NOMO-1 (cell line): ENCODE data around the gene CLDN12.

Experiments used
- DNase-seq, 2 experiments: peaks; one replicate each; lab custom pipeline; 2025; ENCODE audit not compliant: unreplicated experiment in 2 of 2; lab: John Stamatoyannopoulos, UW

CLDN12 gene

GRCh38 chr7:90403174-90404113 lies at the start of gene CLDN12:
CLDN12 (plus strand) TSS chr7:90403461; CDS start chr7:90412677, 9,216 bp downstream.
- DNase-seq: peak; percentile 100

DNA sequence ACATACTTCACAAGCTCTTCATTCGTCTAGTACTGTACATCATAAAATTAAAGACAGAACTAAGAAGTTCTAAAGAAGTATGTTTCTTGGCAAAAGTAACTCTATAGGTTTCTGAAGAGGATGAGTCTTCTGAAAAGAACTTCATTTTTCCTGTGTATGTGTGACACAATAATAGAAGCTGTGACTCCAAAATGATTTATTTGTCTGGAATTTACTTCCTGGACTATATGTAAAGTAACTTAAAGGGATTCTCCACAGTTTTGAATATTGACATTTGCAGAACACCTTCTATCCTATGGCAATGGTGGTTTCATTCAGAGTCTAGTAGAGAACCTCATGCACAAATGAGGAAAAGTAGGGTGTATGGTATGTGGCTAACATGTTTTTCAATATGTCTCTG lies 19.8 kb upstream of the CLDN12 start:
- DNase-seq: no peak

- DNase-seq: no peak
These were observed 19.4 kb upstream of the CLDN12 start for GRCh38 chr7:90383861-90384260.

DNA sequence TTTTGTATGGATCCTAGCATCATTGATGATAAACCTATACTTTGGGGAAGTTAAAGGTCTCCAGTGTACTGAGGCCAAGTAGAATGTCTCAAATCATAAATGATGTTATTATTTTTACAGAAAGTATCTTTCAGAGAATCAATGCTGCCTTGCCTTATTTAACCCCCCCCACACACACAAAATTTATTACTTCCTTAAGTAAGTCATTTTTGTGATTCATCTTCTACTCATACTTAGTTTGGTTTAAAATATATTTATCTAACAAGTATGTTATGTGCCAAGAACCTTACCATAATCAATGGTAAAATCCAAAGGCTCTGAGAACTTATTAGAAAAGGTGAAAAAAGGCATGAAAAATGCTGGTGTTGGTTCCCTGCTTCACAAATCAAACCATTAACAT lies 18.8 kb upstream of the CLDN12 start:
- DNase-seq: no peak

- no peak for DNase-seq
These were observed 15.6 kb upstream of the CLDN12 start for GRCh38 chr7:90387470-90388240.

DNA sequence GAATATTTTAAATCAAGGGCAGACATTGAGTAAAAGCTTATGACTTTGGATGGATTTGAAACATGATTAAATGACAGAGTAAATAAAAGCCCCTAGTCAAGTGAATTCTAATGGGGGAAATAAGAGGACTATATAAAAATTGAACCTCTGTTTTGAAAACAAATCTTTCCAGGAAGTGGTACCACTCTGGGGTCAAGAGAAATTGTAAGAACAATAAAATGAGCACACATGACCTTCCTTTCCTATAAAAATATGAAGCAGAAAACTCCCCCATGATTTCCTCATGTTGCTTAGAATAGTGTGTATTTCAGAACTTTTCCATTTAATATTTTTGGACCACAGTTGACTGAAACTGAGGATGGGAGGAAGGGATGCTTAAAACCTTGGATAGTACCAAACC lies 12.3 kb upstream of the CLDN12 start:
- DNase-seq: no peak

GRCh38 chr7:90391488-90391887 lies 11.8 kb upstream of the CLDN12 start:
- no peak for DNase-seq

GRCh38 chr7:90396420-90396819 lies 6.8 kb upstream of the CLDN12 start:
- no peak for DNase-seq

DNA sequence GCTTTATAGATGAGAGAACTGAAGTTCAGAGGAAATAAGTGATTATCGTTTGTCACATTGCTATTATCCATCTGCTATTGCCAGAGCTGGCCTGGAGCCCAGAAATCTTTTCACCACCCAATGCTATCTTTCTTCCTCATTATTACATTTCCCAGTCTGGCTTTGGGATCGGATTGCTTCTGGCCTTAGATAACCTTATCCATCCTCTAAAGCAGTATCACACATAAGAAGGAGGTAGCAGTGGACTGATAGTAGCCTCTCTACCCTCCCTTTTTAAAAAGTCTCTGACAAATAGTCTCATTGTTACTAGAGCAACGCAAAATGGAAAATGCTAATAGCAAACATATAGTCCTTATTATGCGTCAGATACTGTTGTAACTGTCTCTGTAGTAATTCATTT lies 1.3 kb upstream of the CLDN12 start:
- no peak for DNase-seq

GRCh38 chr7:90402785-90403173 lies 482 bp upstream of the CLDN12 start:
- DNase-seq: no peak

DNA sequence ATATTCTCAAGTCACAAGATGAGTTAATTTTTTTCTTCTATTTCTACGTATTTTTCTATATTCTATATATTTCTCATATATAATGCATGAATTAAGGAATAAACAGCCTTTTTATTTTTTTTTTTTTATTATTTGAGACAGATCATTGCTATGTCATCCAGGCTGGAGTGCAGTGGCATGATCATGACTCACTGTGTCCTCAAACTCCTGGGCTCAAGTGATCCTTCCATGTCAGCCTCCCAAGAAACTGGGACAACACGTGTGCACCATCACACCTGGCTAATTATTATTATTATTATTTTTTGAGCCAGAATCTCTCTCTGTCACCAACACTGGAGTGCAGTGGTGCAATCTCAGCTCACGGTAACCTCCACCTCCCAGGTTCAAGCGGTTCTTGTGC lies 1.5 kb downstream of the CLDN12 start:
- no peak for DNase-seq

DNA sequence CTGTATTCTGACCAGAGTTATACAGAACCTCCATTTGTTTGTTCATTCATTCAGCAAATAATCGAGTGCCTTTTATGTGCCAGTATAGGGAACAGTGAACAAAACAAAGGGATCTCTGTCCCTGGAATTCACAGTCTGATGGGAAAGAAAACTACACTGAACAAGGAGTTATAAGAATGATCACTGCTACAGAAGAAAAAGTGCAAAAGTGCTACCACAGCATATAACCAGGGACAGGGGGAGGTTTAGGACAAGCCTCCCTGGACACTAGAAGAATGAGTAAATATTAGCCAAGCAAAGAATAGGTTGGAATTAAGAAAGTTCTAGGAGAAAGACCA lies 4.2 kb downstream of the CLDN12 start:
- DNase-seq: no peak

GRCh38 chr7:90408142-90408541 lies 4.9 kb downstream of the CLDN12 start:
- no peak for DNase-seq

DNA sequence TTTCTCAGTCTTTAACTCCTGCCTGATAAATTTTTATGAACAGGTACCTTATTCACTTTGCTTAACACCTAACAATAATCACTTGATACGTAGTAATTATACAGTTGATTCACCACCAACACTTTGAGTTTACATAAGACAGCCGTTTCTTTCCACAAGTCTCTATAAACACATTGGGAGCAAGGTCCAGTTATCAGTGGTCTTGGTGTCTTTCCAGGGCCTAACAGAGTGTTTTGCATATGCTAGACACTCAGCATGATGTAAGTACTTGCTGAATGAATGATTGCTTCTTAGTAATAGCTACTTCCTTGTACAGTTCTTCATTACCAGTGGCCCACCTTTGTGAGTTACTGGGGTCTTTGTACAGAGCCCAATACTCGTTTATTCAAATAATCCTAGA lies 6.4 kb downstream of the CLDN12 start:
- DNase-seq: no peak

GRCh38 chr7:90411510-90411909 lies 8.2 kb downstream of the CLDN12 start:
- DNase-seq: peak in 1 of 2 experiments; percentile 68

DNA sequence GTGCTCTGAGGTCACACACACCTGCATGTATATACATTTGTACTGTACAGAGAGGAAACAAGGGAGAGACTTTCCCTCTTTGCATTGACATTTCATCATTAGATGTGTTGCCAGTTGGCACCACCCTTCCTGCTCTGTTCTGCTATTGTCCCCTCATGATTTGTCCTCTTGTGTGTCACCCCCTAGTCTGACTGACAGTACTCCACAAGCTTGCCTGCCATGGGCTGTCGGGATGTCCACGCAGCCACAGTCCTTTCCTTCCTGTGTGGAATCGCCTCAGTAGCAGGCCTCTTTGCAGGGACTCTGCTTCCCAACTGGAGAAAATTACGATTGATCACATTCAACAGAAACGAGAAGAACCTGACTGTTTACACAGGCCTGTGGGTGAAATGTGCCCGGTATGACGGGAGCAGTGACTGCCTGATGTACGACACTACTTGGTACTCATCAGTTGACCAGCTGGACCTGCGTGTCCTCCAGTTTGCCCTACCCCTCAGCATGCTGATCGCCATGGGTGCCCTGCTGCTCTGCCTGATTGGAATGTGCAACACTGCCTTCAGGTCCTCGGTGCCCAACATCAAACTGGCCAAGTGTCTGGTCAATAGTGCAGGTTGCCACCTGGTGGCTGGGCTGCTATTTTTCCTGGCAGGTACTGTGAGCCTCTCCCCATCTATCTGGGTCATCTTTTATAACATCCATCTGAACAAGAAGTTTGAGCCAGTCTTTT lies 9.4 kb downstream of the CLDN12 start:
- no peak for DNase-seq

DNA sequence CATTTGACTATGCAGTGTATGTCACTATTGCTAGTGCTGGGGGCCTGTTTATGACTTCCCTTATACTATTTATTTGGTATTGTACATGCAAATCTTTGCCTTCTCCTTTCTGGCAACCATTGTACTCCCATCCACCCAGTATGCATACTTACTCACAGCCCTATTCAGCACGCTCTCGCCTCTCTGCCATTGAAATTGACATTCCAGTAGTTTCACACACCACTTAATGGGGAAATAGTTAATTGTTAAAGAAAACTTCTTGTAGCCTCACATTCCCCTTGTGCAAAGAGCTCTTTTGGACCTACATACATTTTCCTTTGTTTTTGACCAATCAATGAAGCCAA lies 9.9 kb downstream of the CLDN12 start:
- DNase-seq: no peak

- no peak for DNase-seq
These were observed 18.4 kb downstream of the CLDN12 start for GRCh38 chr7:90421651-90422050.

- DNase-seq: no peak
These were observed 21.5 kb downstream of the CLDN12 start for GRCh38 chr7:90424720-90425119.

- no peak for DNase-seq
These were observed 22.1 kb downstream of the CLDN12 start for GRCh38 chr7:90425376-90425775.
